ENCODE measurements around the gene COL28A1.
"Not testable (repeated sequence)": the region's sequence is repeated elsewhere in the genome, so short reads cannot be mapped to it uniquely, and the experiment has no call there.

Gene COL28A1

GRCh38 chr7:7478569-7478968 lies 57.1 kb downstream of the COL28A1 start:
- TF ChIP-seq CTCF (IDR thresholded peaks at IDR 0.05; ENCODE audit: extremely low read depth, insufficient read depth, missing control alignments), result no peak
- no peak for DNase-seq (ENCODE audit: low spot score)
- in situ Hi-C loops (cut with MboI; ENCODE audit: low pct_unique_long_range_greater_than_20kb, low sequenced_read_pairs, unreplicated experiment), result no loop called here

GRCh38 chr7:7477641-7478040 lies 58.0 kb downstream of the COL28A1 start:
- in situ Hi-C loops (cut with MboI; ENCODE audit: low pct_unique_long_range_greater_than_20kb, low sequenced_read_pairs, unreplicated experiment); DNase-seq (ENCODE audit: low spot score): not testable (repeated sequence)

GRCh38 chr7:7476381-7476780 lies 59.3 kb downstream of the COL28A1 start:
- DNase-seq (ENCODE audit: low spot score), result no peak
- TF ChIP-seq CTCF (IDR thresholded peaks at IDR 0.05; ENCODE audit: extremely low read depth, insufficient read depth, missing control alignments), result no peak
- in situ Hi-C loops (cut with MboI; ENCODE audit: low pct_unique_long_range_greater_than_20kb, low sequenced_read_pairs, unreplicated experiment), result no loop called here

GRCh38 chr7:7475601-7476000 lies 60.1 kb downstream of the COL28A1 start:
- no peak for DNase-seq (ENCODE audit: low spot score)
- no peak for TF ChIP-seq CTCF (IDR thresholded peaks at IDR 0.05; ENCODE audit: extremely low read depth, insufficient read depth, missing control alignments)
- in situ Hi-C loops (cut with MboI; ENCODE audit: low pct_unique_long_range_greater_than_20kb, low sequenced_read_pairs, unreplicated experiment), result no loop called here

GRCh38 chr7:7474436-7474835 lies 61.2 kb downstream of the COL28A1 start:
- in situ Hi-C loops (cut with MboI; ENCODE audit: low pct_unique_long_range_greater_than_20kb, low sequenced_read_pairs, unreplicated experiment), result no loop called here
- DNase-seq (ENCODE audit: low spot score), result no peak
- no peak for TF ChIP-seq CTCF (IDR thresholded peaks at IDR 0.05; ENCODE audit: extremely low read depth, insufficient read depth, missing control alignments)

- DNase-seq (ENCODE audit: low spot score); in situ Hi-C loops (cut with MboI; ENCODE audit: low pct_unique_long_range_greater_than_20kb, low sequenced_read_pairs, unreplicated experiment): not testable (repeated sequence)
Observed at GRCh38 chr7:7464991-7465765, 70.5 kb downstream of the COL28A1 start.

GRCh38 chr7:7454000-7454399 lies 81.7 kb downstream of the COL28A1 start:
- DNase-seq (ENCODE audit: low spot score), result no peak
- no peak for TF ChIP-seq CTCF (IDR thresholded peaks at IDR 0.05; ENCODE audit: extremely low read depth, insufficient read depth, missing control alignments)
- in situ Hi-C loops (cut with MboI; ENCODE audit: low pct_unique_long_range_greater_than_20kb, low sequenced_read_pairs, unreplicated experiment), result no loop called here

- TF ChIP-seq CTCF (IDR thresholded peaks at IDR 0.05; ENCODE audit: extremely low read depth, insufficient read depth, missing control alignments), result no peak
- in situ Hi-C loops (cut with MboI; ENCODE audit: low pct_unique_long_range_greater_than_20kb, low sequenced_read_pairs, unreplicated experiment), result no loop called here
- no peak for DNase-seq (ENCODE audit: low spot score)
Observed at GRCh38 chr7:7452652-7453051, 83.0 kb downstream of the COL28A1 start.

Measured in GM13977 (cell line).